Spleen (tissue), 11 donors: ENCODE measurements around the gene CACNA1C. TPM values are rescaled to one million over a fixed set of nuclear protein-coding genes. Genes with fewer than 3 reads are reported as not detected.

Experiments
- DNase-seq: peaks from one replicate; pipeline ENCODE4 v3.0.0-alpha.2; 2020
- H3K27ac ChIP-seq, 8 donors: fragments of 200-600 bp; sonication (generic) in 7 of 8; 1 replicate in 4 of 8; 2 replicates in 4 of 8; pipeline versions ENCODE4 v1.5.0 to v1.8.0; 2016 to 2021; ENCODE audit warnings: inconsistent platforms in 4 of 8, mild to moderate bottlenecking in 4 of 8, moderate library complexity in 1 of 8
- H3K27me3 ChIP-seq, 7 donors: fragments of 200-600 bp; sonication (generic) in 6 of 7; replicated peaks in 1 of 7; 1 replicate in 4 of 7; 2 replicates in 3 of 7; pipeline versions ENCODE4 v1.5.0 to v1.8.0; 2016 to 2021; ENCODE audit warnings: inconsistent platforms in 3 of 7, mild to moderate bottlenecking in 1 of 7
- H3K36me3 ChIP-seq, 6 donors: fragments of 200-600 bp; sonication (generic) in 5 of 6; 1 replicate in 4 of 6; 2 replicates in 2 of 6; pipeline versions ENCODE4 v1.5.0 to v1.8.0; 2016 to 2021; ENCODE audit warnings: inconsistent platforms in 2 of 6
- H3K4me1 ChIP-seq, 6 donors: fragments of 200-600 bp; sonication (generic) in 5 of 6; 1 replicate in 3 of 6; 2 replicates in 3 of 6; pipeline versions ENCODE4 v1.5.0 to v1.8.0; 2016 to 2021; ENCODE audit warnings: inconsistent platforms in 3 of 6
- H3K4me3 ChIP-seq, 8 donors: fragments of 200-600 bp; sonication (generic) in 7 of 8; 1 replicate in 4 of 8; 2 replicates in 4 of 8; pipeline versions ENCODE4 v1.5.0 to v1.8.0; 2016 to 2021; ENCODE audit warnings: inconsistent platforms in 4 of 8, mild to moderate bottlenecking in 4 of 8, moderate library complexity in 2 of 8
- H3K9me3 ChIP-seq, 8 donors: fragments of 200-600 bp; sonication (generic) in 7 of 8; 1 replicate in 4 of 8; 2 replicates in 4 of 8; pipeline versions ENCODE4 v1.5.0 to v1.8.0; 2016 to 2021; ENCODE audit warnings: inconsistent platforms in 4 of 8
- CTCF ChIP-seq, 11 experiments: fragments of 200-600 bp in 7 of 11; fragments of 450-650 bp in 4 of 11; sonication (generic) in 4 of 11; IDR thresholded peaks in 8 of 11; conservative IDR thresholded peaks in 3 of 11; 1 replicate in 7 of 11; 2 replicates in 4 of 11; pipeline versions ENCODE4 v1.4.0 to v1.8.0; 2016 to 2021; ENCODE audit warnings: antibody characterized with exemption in 11 of 11, inconsistent platforms in 4 of 11, mild to moderate bottlenecking in 1 of 11
- POLR2A ChIP-seq, 3 donors: fragments of 450-650 bp; IDR thresholded peaks; one replicate each; pipeline ENCODE4 v1.5.1; 2017; ENCODE audit warnings: antibody characterized with exemption in 3 of 3, mild to moderate bottlenecking in 1 of 3
- POLR2AphosphoS5 ChIP-seq, 3 donors: sonication (generic); formaldehyde crosslinking; IDR thresholded peaks; one replicate each; pipeline ENCODE4 v1.5.1; 2017; ENCODE audit warnings: antibody characterized with exemption in 3 of 3
- WGBS, 5 donors: extraction: QIAGEN DNeasy Blood & Tissue Kit in 3 of 5; methylation state at CpG; one replicate each; pipeline versions ENCODE4 v1.1.5 to v1.1.7; 2013 to 2018; 5-methylcytosine and 5-hydroxymethylcytosine counted together
- intact Hi-C: fragments of 100-400 bp; cut with DNase I; formaldehyde crosslinking; loops from one replicate; pipeline ENCODE4 v1.15.0; 2023; ENCODE audit warnings: low total_unique reads
- polyA plus RNA-seq, 3 donors: library from polyadenylated mRNA; stranded (reverse); fragments of 200-250 nt; gene quantifications; one replicate each; pipeline ENCODE4 v1.2.1, GENCODE V29; 2013
- total RNA-seq, 7 donors: library from RNA; depleted of rRNA in 3 of 7; stranded (reverse); fragments of >200 nt in 3 of 7; fragmentation: NEBNext Ultra II Directional in 4 of 7; extraction: Animal tissue kit (Norgen Biotek cat#: 25700) in 4 of 7; gene quantifications; one replicate each; pipeline versions ENCODE4 v1.1.0 to v1.2.1, GENCODE V29; 2016 to 2021
- donor health status: healthy with polysubstance abuse.
- donor health status: DM: no; HTN: no; CAD: no; lungs with moderate emphysema.
- donor health status: DM: no; HTN: no; CAD: no.
- donor health status: Bipolar disorder and iron deficiency.
- donor health status: healthy.
- donor health status: DM: no; HTN: no; CAD: no.
- donor health status: DM: yes; HTN: yes; CAD: no.

The CACNA1C gene
- total and polyA plus RNA-seq, 10 donors, result 0.67 to 27.6 (median 18.4) TPM

GRCh38 chr12:2314492-2314891 is 261.7 kb downstream of the CACNA1C start:
- 66 to 98% (median 95%) methylated on average over 2 of the region's 2 CpGs for WGBS, 5 donors
- Histone ChIP-seq H3K36me3 (no peaks in the 10 kb centered on the region), H3K9me3 (no peaks in the 10 kb centered on the region), H3K27me3 (no peaks in the 10 kb centered on the region), H3K4me1 (no peaks in the 10 kb centered on the region), H3K4me3 (no peak overlapping the region), H3K27ac (no peak overlapping the region)
- no peak for DNase-seq
- TF ChIP-seq CTCF (IDR thresholded peaks at IDR 0.05 in 8 of 11, conservative IDR thresholded peaks at IDR 0.05 in 3 of 11), result no peak
- no peak for TF ChIP-seq POLR2AphosphoS5 (IDR thresholded peaks at IDR 0.05)
- TF ChIP-seq POLR2A (IDR thresholded peaks at IDR 0.05), result no peak
- intact Hi-C loops, result no loop called here

- H3K27ac ChIP-seq, result no peak overlapping the region
- no peaks in the 10 kb centered on the region for H3K36me3 ChIP-seq
- no peak for DNase-seq
- no peak for TF ChIP-seq POLR2AphosphoS5 (IDR thresholded peaks at IDR 0.05)
- TF ChIP-seq POLR2A (IDR thresholded peaks at IDR 0.05), result no peak
- TF ChIP-seq CTCF (IDR thresholded peaks at IDR 0.05 in 8 of 11, conservative IDR thresholded peaks at IDR 0.05 in 3 of 11), result no peak
- 80 to 92% (median 83%) methylated on average over 11 of the region's 11 CpGs for WGBS, 5 donors
- intact Hi-C loops, result no loop called here
- H3K4me1 ChIP-seq, result peaks cover 0 to 2% (median 0%) of the 10 kb centered on the region in 6 donors
- H3K4me3 ChIP-seq, result no peak overlapping the region
- peaks cover 0 to 2% (median 0%) of the 10 kb centered on the region in 7 donors for H3K27me3 ChIP-seq
- H3K9me3 ChIP-seq, result no peaks in the 10 kb centered on the region
Measured at GRCh38 chr12:2317772-2318171, 265.0 kb downstream of the CACNA1C start.

GRCh38 chr12:2318286-2318685 is 265.5 kb downstream of the CACNA1C start:
- Histone ChIP-seq H3K27me3 (peaks cover 0 to 7% (median 0%) of the 10 kb centered on the region in 7 donors), H3K4me1 (peaks cover 0 to 7% (median 0%) of the 10 kb centered on the region in 6 donors), H3K9me3 (no peaks in the 10 kb centered on the region), H3K36me3 (no peaks in the 10 kb centered on the region), H3K4me3 (no peak overlapping the region), H3K27ac (no peak overlapping the region)
- DNase-seq, result no peak
- TF ChIP-seq POLR2A (IDR thresholded peaks at IDR 0.05) (no peak), POLR2AphosphoS5 (IDR thresholded peaks at IDR 0.05) (no peak), CTCF (IDR thresholded peaks at IDR 0.05 in 8 of 11, conservative IDR thresholded peaks at IDR 0.05 in 3 of 11) (no peak)
- intact Hi-C loops, result no loop called here
- WGBS, 5 donors, result 75 to 92% (median 83%) methylated on average over 8 of the region's 8 CpGs

GRCh38 chr12:2319136-2319535 is 266.3 kb downstream of the CACNA1C start:
- H3K4me3 ChIP-seq, result no peak overlapping the region
- TF ChIP-seq POLR2A (IDR thresholded peaks at IDR 0.05) (no peak), POLR2AphosphoS5 (IDR thresholded peaks at IDR 0.05) (no peak), CTCF (IDR thresholded peaks at IDR 0.05 in 8 of 11, conservative IDR thresholded peaks at IDR 0.05 in 3 of 11) (no peak)
- no peak overlapping the region for H3K27ac ChIP-seq
- H3K27me3 ChIP-seq, result peaks cover 0 to 16% (median 0%) of the 10 kb centered on the region in 7 donors
- H3K9me3 ChIP-seq, result no peaks in the 10 kb centered on the region
- H3K36me3 ChIP-seq, result no peaks in the 10 kb centered on the region
- intact Hi-C loops, result no loop called here
- 93 to 96% (median 94%) methylated on average over 14 of the region's 14 CpGs for WGBS, 5 donors
- no peak for DNase-seq
- H3K4me1 ChIP-seq, result peaks cover 0 to 12% (median 1%) of the 10 kb centered on the region in 6 donors
